ENCODE data around the gene OSBPL3. TPM values are rescaled to one million over a fixed set of nuclear protein-coding genes. Genes with fewer than 3 reads are reported as not detected.

The OSBPL3 gene
- total and polyA plus RNA-seq, 10 donors, result 10.3 to 33.9 (median 26.8) TPM

GRCh38 chr7:24825381-24825794 lies 154.6 kb downstream of the OSBPL3 start:
- peak overlapping the region in 2 of 8 donors; percentile 43 to 52 for H3K27ac ChIP-seq
- H3K27me3 ChIP-seq (replicated peaks in 1 of 7), result no peaks in the 10 kb centered on the region
- peaks cover 0 to 19% (median 0%) of the 10 kb centered on the region in 6 donors for H3K36me3 ChIP-seq
- no peak overlapping the region for H3K4me3 ChIP-seq
- intact Hi-C loops (cut with DNase I; ENCODE audit: low total_unique reads), result no loop called here
- no peaks in the 10 kb centered on the region for H3K9me3 ChIP-seq
- TF ChIP-seq POLR2AphosphoS5 (IDR thresholded peaks at IDR 0.05), result no peak
- TF ChIP-seq CTCF (IDR thresholded peaks at IDR 0.05 in 8 of 11, conservative IDR thresholded peaks at IDR 0.05 in 3 of 11), result no peak
- no peak for TF ChIP-seq POLR2A (IDR thresholded peaks at IDR 0.05)
- DNase-seq, result no peak
- whole genome bisulfite sequencing, 5 donors, result 24 to 32% (median 25%) methylated on average over 1 of the region's 1 CpG
- peaks cover 11 to 57% (median 34%) of the 10 kb centered on the region in 6 donors for H3K4me1 ChIP-seq

GRCh38 chr7:24824896-24825295 lies 155.1 kb downstream of the OSBPL3 start:
- H3K36me3 ChIP-seq, result peaks cover 0 to 14% (median 0%) of the 10 kb centered on the region in 6 donors
- peak overlapping the region in 1 of 8 donors; percentile 52 for H3K27ac ChIP-seq
- no peaks in the 10 kb centered on the region for H3K27me3 ChIP-seq (replicated peaks in 1 of 7)
- no peak for TF ChIP-seq CTCF (IDR thresholded peaks at IDR 0.05 in 8 of 11, conservative IDR thresholded peaks at IDR 0.05 in 3 of 11)
- TF ChIP-seq POLR2A (IDR thresholded peaks at IDR 0.05), result no peak
- no peak for TF ChIP-seq POLR2AphosphoS5 (IDR thresholded peaks at IDR 0.05)
- H3K9me3 ChIP-seq, result no peaks in the 10 kb centered on the region
- intact Hi-C loops (cut with DNase I; ENCODE audit: low total_unique reads), result loop anchor here (5.0 kb wide), 1 partner anchor 152 kb away; no protein-coding TSS in a partner anchor
- 70 to 81% (median 79%) methylated on average over 3 of the region's 3 CpGs for WGBS, 5 donors
- H3K4me3 ChIP-seq, result no peak overlapping the region
- no peak for DNase-seq
- H3K4me1 ChIP-seq, result peaks cover 12 to 59% (median 37%) of the 10 kb centered on the region in 6 donors

GRCh38 chr7:24824400-24824799 lies 155.6 kb downstream of the OSBPL3 start:
- H3K9me3 ChIP-seq, result no peaks in the 10 kb centered on the region
- WGBS, 5 donors, result 88 to 93% (median 91%) methylated on average over 3 of the region's 3 CpGs
- DNase-seq, result no peak
- no peaks in the 10 kb centered on the region for H3K27me3 ChIP-seq (replicated peaks in 1 of 7)
- TF ChIP-seq POLR2AphosphoS5 (IDR thresholded peaks at IDR 0.05) (no peak), POLR2A (IDR thresholded peaks at IDR 0.05) (no peak), CTCF (IDR thresholded peaks at IDR 0.05 in 8 of 11, conservative IDR thresholded peaks at IDR 0.05 in 3 of 11) (no peak)
- peaks cover 12 to 60% (median 39%) of the 10 kb centered on the region in 6 donors for H3K4me1 ChIP-seq
- peaks cover 0 to 9% (median 0%) of the 10 kb centered on the region in 6 donors for H3K36me3 ChIP-seq
- H3K4me3 ChIP-seq, result no peak overlapping the region
- H3K27ac ChIP-seq, result peak overlapping the region in 1 of 8 donors; percentile 52
- intact Hi-C loops (cut with DNase I; ENCODE audit: low total_unique reads), result loop anchor here (5.0 kb wide), 1 partner anchor 153 kb away; no protein-coding TSS in a partner anchor

DNA sequence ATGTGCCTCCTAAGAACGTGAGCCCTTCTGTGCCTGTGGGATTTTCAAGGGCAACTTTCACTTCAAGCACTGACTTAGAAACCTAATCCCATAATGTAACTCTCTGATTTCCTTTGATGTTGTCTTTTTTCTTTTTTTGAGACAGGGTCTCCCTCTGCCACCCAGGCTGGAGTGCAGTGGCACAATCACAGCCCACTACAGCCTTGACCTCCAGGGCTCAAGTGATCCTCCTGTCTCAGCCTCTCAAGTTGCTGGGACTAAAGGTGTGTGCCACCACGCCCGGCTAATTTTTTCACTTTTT lies 158.3 kb downstream of the OSBPL3 start:
- 68 to 76% (median 71%) methylated on average over 3 of the region's 3 CpGs for WGBS, 5 donors
- TF ChIP-seq CTCF (IDR thresholded peaks at IDR 0.05 in 8 of 11, conservative IDR thresholded peaks at IDR 0.05 in 3 of 11), result no peak
- TF ChIP-seq POLR2AphosphoS5 (IDR thresholded peaks at IDR 0.05), result no peak
- peaks cover 0 to 8% (median 0%) of the 10 kb centered on the region in 6 donors for H3K36me3 ChIP-seq
- no peaks in the 10 kb centered on the region for H3K27me3 ChIP-seq (replicated peaks in 1 of 7)
- no peak for DNase-seq
- intact Hi-C loops (cut with DNase I; ENCODE audit: low total_unique reads), result loop anchor here (5.0 kb wide), 1 partner anchor 156 kb away; no protein-coding TSS in a partner anchor
- peak overlapping the region; percentile 29 to 86 (median 76) for H3K27ac ChIP-seq
- H3K4me3 ChIP-seq, result no peak overlapping the region
- no peaks in the 10 kb centered on the region for H3K9me3 ChIP-seq
- H3K4me1 ChIP-seq, result peaks cover 12 to 48% (median 37%) of the 10 kb centered on the region in 6 donors
